NT2/D1 (cell line): ENCODE results near the gene DDA1.

Source experiments
- YY1 ChIP-seq: IDR thresholded peaks from 2 replicates; pipeline ENCODE4 v1.6.1; 2011; ENCODE audit not compliant: insufficient read length, insufficient read depth
- ZNF274 ChIP-seq: IDR thresholded peaks from 2 replicates; pipeline ENCODE4 v1.6.1; 2011; ENCODE audit warnings: mild to moderate bottlenecking, low read depth, low read length

DNA sequence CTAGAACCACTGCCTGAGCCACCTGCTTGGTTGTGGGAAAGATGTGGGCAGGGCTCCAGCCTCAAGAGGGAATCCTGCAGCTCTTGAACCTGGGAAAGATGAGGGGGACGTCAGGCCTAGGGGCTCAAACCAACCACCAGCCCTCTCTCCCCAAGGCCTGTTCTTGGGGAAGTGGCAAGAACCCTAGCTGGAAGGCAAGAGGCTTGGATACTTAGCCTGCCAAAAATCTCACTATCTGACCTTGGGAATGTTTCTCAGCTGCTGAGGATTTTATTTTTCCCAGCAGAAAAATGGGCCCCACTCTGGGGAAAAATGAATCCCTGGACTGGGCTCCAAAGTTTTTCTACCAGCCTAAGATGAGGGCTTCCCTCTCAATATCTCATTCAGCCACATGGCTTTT is 49.4 kb upstream of the DDA1 start:
- no peak for TF ChIP-seq YY1
- TF ChIP-seq ZNF274 = no peak
